PFSK-1 (cell line): ENCODE results near the gene PIGK.

Source experiments
- FOXP2 ChIP-seq: optimal IDR thresholded peaks from 2 replicates; pipeline ENCODE3; 2011; ENCODE audit warnings: borderline replicate concordance, control low read depth, inconsistent platforms; ENCODE audit not compliant: insufficient read depth; ENCODE audit errors: extremely low read length, extremely low read depth
- POLR2AphosphoS5 ChIP-seq: IDR thresholded peaks from 2 replicates; pipeline ENCODE4 v1.6.1; 2012; ENCODE audit warnings: low read depth, mild to moderate bottlenecking, control low read depth, low read length, moderate library complexity
- SIN3A ChIP-seq: IDR thresholded peaks from 2 replicates; pipeline ENCODE4 v1.6.1; 2012; ENCODE audit warnings: mild to moderate bottlenecking, low read length, moderate library complexity, borderline replicate concordance; ENCODE audit not compliant: insufficient read depth
- TAF1 ChIP-seq: IDR thresholded peaks from 2 replicates; pipeline ENCODE4 v1.6.1; 2012; ENCODE audit warnings: low read length, control low read depth, borderline replicate concordance; ENCODE audit not compliant: insufficient read depth
- TF ChIP-seq, protein P1 (sequence below), 2 experiments: IDR thresholded peaks; 2 replicates each; pipeline versions ENCODE4 v1.6.1 to v1.8.0; 2011 to 2012; ENCODE audit warnings: low read depth in 2 of 2, low read length in 2 of 2, control low read depth in 1 of 2, inconsistent platforms in 1 of 2, mild to moderate bottlenecking in 1 of 2, moderate library complexity in 1 of 2; ENCODE audit not compliant: insufficient read depth in 1 of 2

The PIGK gene

DNA sequence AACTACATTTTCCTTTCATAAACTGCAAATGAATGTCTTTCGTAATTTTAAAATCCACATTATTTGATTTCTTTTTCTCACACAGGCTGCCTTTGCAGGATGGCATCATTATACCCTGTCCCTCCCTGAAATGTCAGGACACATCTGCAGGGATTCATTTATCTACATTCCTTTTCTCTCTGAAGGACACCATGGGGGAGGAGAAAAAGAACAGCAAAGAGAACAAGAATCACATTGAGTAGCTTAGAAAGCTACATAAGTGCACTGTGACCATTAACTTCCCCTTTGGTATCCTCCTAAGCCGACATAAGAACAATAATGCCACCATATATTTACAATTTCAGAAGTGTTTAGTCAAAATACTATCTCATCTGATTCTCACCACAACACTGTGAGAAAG is 129.5 kb downstream of the PIGK start:
- TF ChIP-seq TAF1 (no peak), FOXP2 (no peak), SIN3A (no peak), POLR2AphosphoS5 (no peak)
- TF ChIP-seq, protein P1, sequence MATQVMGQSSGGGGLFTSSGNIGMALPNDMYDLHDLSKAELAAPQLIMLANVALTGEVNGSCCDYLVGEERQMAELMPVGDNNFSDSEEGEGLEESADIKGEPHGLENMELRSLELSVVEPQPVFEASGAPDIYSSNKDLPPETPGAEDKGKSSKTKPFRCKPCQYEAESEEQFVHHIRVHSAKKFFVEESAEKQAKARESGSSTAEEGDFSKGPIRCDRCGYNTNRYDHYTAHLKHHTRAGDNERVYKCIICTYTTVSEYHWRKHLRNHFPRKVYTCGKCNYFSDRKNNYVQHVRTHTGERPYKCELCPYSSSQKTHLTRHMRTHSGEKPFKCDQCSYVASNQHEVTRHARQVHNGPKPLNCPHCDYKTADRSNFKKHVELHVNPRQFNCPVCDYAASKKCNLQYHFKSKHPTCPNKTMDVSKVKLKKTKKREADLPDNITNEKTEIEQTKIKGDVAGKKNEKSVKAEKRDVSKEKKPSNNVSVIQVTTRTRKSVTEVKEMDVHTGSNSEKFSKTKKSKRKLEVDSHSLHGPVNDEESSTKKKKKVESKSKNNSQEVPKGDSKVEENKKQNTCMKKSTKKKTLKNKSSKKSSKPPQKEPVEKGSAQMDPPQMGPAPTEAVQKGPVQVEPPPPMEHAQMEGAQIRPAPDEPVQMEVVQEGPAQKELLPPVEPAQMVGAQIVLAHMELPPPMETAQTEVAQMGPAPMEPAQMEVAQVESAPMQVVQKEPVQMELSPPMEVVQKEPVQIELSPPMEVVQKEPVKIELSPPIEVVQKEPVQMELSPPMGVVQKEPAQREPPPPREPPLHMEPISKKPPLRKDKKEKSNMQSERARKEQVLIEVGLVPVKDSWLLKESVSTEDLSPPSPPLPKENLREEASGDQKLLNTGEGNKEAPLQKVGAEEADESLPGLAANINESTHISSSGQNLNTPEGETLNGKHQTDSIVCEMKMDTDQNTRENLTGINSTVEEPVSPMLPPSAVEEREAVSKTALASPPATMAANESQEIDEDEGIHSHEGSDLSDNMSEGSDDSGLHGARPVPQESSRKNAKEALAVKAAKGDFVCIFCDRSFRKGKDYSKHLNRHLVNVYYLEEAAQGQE (IDR thresholded peaks at IDR 0.05; ENCODE audit: insufficient read depth in 1 of 2, low read depth in 2 of 2, low read length in 2 of 2), result no peak

DNA sequence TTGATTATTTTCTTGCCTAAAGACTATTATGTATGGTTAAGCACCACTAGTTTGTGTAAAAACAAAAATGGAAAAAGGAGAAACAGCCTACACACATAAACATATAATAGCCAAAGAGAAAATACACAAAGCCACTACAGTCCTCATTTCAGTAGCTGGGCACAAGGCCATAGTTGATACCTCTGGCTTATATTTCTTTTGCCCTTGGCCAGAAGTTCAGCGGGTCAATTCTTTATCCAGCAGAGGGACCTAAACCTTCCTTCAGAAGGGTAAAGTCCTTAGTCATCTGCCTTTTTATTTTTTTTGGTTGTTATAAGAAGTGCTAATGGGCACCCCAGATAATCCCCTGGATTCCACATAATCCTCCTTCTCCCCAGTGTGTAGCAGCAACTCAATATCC is 134.1 kb downstream of the PIGK start:
- TF ChIP-seq SIN3A (no peak), POLR2AphosphoS5 (no peak), TAF1 (no peak), FOXP2 (no peak)
- TF ChIP-seq, protein P1 (IDR thresholded peaks at IDR 0.05; ENCODE audit: insufficient read depth in 1 of 2, low read depth in 2 of 2, low read length in 2 of 2), result no peak

DNA sequence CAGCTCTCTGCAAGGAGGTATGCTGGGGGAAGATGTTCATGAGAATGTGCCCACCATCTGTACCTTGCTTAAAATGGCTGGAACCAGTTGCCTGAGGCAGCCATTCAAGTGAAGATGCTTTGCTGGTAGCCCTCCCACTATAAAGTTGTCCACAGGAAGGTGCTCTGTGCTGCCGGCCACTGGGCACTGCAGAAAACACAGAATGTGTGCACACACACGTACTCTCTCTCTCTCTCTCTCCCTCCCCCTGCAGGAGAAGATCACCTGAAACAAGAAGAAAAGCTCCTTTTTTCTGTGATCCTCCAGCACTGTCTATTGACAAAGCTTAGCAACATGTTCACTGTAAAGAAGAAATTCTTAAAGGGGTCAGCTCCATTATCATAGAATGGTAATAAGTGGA is 134.8 kb downstream of the PIGK start:
- TF ChIP-seq POLR2AphosphoS5, result no peak
- no peak for TF ChIP-seq TAF1
- no peak for TF ChIP-seq FOXP2
- TF ChIP-seq, protein P1 (IDR thresholded peaks at IDR 0.05; ENCODE audit: insufficient read depth in 1 of 2, low read depth in 2 of 2, low read length in 2 of 2), result no peak
- TF ChIP-seq SIN3A, result no peak

DNA sequence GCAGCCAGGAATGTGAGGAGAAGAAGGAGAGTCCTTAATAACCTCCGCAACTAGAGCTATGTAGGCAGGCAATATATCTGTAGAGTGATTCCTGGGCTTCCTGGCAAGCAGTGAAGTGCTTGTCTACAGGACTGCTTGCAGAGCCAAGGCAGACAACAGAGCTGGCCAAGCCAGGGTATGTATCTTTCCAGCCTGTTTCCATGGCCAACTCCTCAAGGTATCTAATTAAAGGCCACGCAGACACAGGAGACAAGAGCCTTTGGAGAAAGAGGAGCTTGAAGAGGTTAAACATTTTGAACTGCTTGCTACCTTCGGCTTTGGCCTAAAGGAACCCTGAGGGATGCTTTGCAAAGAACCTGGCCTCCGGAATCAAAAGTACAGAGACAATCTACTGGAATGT is 137.4 kb downstream of the PIGK start:
- TF ChIP-seq SIN3A (no peak), POLR2AphosphoS5 (no peak), TAF1 (no peak), FOXP2 (no peak)
- TF ChIP-seq, protein P1 (IDR thresholded peaks at IDR 0.05; ENCODE audit: insufficient read depth in 1 of 2, low read depth in 2 of 2, low read length in 2 of 2), result no peak

DNA sequence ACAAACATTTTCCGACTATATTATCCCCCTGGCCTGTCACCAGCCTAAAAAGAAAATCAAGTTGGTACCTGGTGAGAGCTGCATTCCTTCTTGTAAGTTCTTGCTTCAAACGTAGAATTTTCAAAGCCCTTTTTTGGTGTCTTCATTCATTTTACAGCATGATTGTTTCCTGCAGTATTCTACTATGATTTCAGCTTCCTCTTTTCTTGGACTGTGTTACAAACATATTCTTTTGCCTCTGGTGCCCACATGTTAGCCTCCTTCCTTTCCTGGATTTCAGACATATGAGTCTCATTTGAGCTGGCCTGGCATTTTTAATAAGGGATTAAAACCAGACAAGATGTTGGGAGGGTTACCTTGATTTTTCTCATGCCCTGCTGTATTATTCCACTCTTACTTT is 142.5 kb downstream of the PIGK start:
- TF ChIP-seq POLR2AphosphoS5 (no peak), SIN3A (no peak), TAF1 (no peak), FOXP2 (no peak)
- TF ChIP-seq, protein P1 (IDR thresholded peaks at IDR 0.05; ENCODE audit: insufficient read depth in 1 of 2, low read depth in 2 of 2, low read length in 2 of 2), result no peak
